GM21528 (cell line): ENCODE measurements around the gene NUFIP1.
A peak's percentile ranks its signal among the peaks of the same experiment; 100 is the strongest.
"Not testable (repeated sequence)": the region's sequence is repeated elsewhere in the genome, so short reads cannot be mapped to it uniquely, and the experiment has no call there.

Experiments used
- ATAC-seq: cut with Tn5 transposase; IDR thresholded peaks from one replicate; pipeline ENCODE4 v1.9.1; 2021; ENCODE audit warnings: mild to moderate bottlenecking, moderate library complexity; ENCODE audit not compliant: unreplicated experiment, low FRiP score

NUFIP1 gene

GRCh38 chr13:44921931-44922758 lies 67.1 kb downstream of the NUFIP1 start:
- ATAC-seq = no peak

- no peak for ATAC-seq
These were observed 67.9 kb downstream of the NUFIP1 start for GRCh38 chr13:44921246-44921877.

GRCh38 chr13:44920013-44920412 lies 69.3 kb downstream of the NUFIP1 start:
- no peak for ATAC-seq

- ATAC-seq = no peak
These were observed 70.0 kb downstream of the NUFIP1 start for GRCh38 chr13:44919104-44919804.

GRCh38 chr13:44918326-44919103 lies 70.8 kb downstream of the NUFIP1 start:
- peak; percentile 90 for ATAC-seq

GRCh38 chr13:44917589-44918325 lies 71.5 kb downstream of the NUFIP1 start:
- peak; percentile 81 for ATAC-seq

- no peak for ATAC-seq
These were observed 76.8 kb downstream of the NUFIP1 start for GRCh38 chr13:44912278-44913016.

- no peak for ATAC-seq
These were observed 80.6 kb downstream of the NUFIP1 start for GRCh38 chr13:44908712-44909111.

- ATAC-seq = no peak
These were observed 81.0 kb downstream of the NUFIP1 start for GRCh38 chr13:44908266-44908665.

GRCh38 chr13:44906713-44907112 lies 82.6 kb downstream of the NUFIP1 start:
- ATAC-seq = no peak

GRCh38 chr13:44906230-44906629 lies 83.0 kb downstream of the NUFIP1 start:
- no peak for ATAC-seq

GRCh38 chr13:44905556-44905955 lies 83.7 kb downstream of the NUFIP1 start:
- no peak for ATAC-seq

GRCh38 chr13:44904967-44905366 lies 84.3 kb downstream of the NUFIP1 start:
- ATAC-seq = no peak

- no peak for ATAC-seq
These were observed 85.7 kb downstream of the NUFIP1 start for GRCh38 chr13:44903574-44903985.

GRCh38 chr13:44902738-44903137 lies 86.5 kb downstream of the NUFIP1 start:
- no peak for ATAC-seq

GRCh38 chr13:44899967-44900366 lies 89.3 kb downstream of the NUFIP1 start:
- ATAC-seq = no peak

GRCh38 chr13:44898308-44898707 lies 91.0 kb downstream of the NUFIP1 start:
- ATAC-seq = not testable (repeated sequence)

- ATAC-seq = no peak
These were observed 93.3 kb downstream of the NUFIP1 start for GRCh38 chr13:44895953-44896335.

- no peak for ATAC-seq
These were observed 93.9 kb downstream of the NUFIP1 start for GRCh38 chr13:44895264-44895952.
